Measurements from ENCODE around the gene FAM20A. TPM values are rescaled to one million over a fixed set of nuclear protein-coding genes. Genes with fewer than 3 reads are reported as not detected.

Gene FAM20A
- total RNA-seq, 2 donors from 2014 or later = under 0.01 to 1.3 TPM

GRCh38 chr17:68560966-68561720, 40.0 kb downstream of the FAM20A start:
- TF ChIP-seq CTCF (IDR thresholded peaks at IDR 0.05) = no peak
- TF ChIP-seq POLR2A (IDR thresholded peaks at IDR 0.05) = no peak
- Histone ChIP-seq H3K4me3 (no peak overlapping the region), H3K27me3 (no peaks in the 10 kb centered on the region), H3K27ac (no peak overlapping the region), H3K9me3 (no peaks in the 10 kb centered on the region), H3K36me3 (replicated peaks in 1 of 2; ENCODE audit: insufficient read depth in 1 of 2, low read depth in 2 of 2) (no peaks in the 10 kb centered on the region), H3K4me1 (no peaks in the 10 kb centered on the region)
- ATAC-seq (no peak), DNase-seq (no peak)
- intact Hi-C loops (cut with DNase I) = no loop called here
- WGBS, 2 donors = 41 to 52% methylated on average over 3 of the region's 3 CpGs

- Histone ChIP-seq H3K9me3 (no peaks in the 10 kb centered on the region), H3K27ac (no peak overlapping the region), H3K36me3 (replicated peaks in 1 of 2; ENCODE audit: insufficient read depth in 1 of 2, low read depth in 2 of 2) (no peaks in the 10 kb centered on the region), H3K27me3 (no peaks in the 10 kb centered on the region), H3K4me3 (no peak overlapping the region), H3K4me1 (no peaks in the 10 kb centered on the region)
- DNase-seq (no peak), ATAC-seq (no peak)
- 4 to 5% methylated on average over 1 of the region's 1 CpG for WGBS, 2 donors
- no peak for TF ChIP-seq CTCF (IDR thresholded peaks at IDR 0.05)
- no peak for TF ChIP-seq POLR2A (IDR thresholded peaks at IDR 0.05)
- intact Hi-C loops (cut with DNase I) = no loop called here
Observed at GRCh38 chr17:68559316-68559715, 41.9 kb downstream of the FAM20A start.

- TF ChIP-seq CTCF (IDR thresholded peaks at IDR 0.05) (no peak), POLR2A (IDR thresholded peaks at IDR 0.05) (no peak)
- Histone ChIP-seq H3K27me3 (no peaks in the 10 kb centered on the region), H3K36me3 (replicated peaks in 1 of 2; ENCODE audit: insufficient read depth in 1 of 2, low read depth in 2 of 2) (no peaks in the 10 kb centered on the region), H3K4me3 (no peak overlapping the region), H3K27ac (no peak overlapping the region), H3K4me1 (no peaks in the 10 kb centered on the region), H3K9me3 (no peaks in the 10 kb centered on the region)
- ATAC-seq (no peak), DNase-seq (no peak)
- 83 to 87% methylated on average over 4 of the region's 4 CpGs for WGBS, 2 donors
- intact Hi-C loops (cut with DNase I) = no loop called here
Observed at GRCh38 chr17:68556551-68556950, 44.6 kb downstream of the FAM20A start.

GRCh38 chr17:68544111-68544915, 56.9 kb downstream of the FAM20A start:
- no peak overlapping the region for H3K4me3 ChIP-seq
- no peak overlapping the region for H3K27ac ChIP-seq
- no peak for DNase-seq
- intact Hi-C loops (cut with DNase I) = no loop called here
- TF ChIP-seq CTCF (IDR thresholded peaks at IDR 0.05) (no peak), POLR2A (IDR thresholded peaks at IDR 0.05) (no peak)
- no peak for ATAC-seq
- H3K4me1 ChIP-seq = no peaks in the 10 kb centered on the region
- H3K9me3 ChIP-seq = no peaks in the 10 kb centered on the region
- 72 to 73% methylated on average over 12 of the region's 12 CpGs for WGBS, 2 donors
- H3K36me3 ChIP-seq (replicated peaks in 1 of 2; ENCODE audit: insufficient read depth in 1 of 2, low read depth in 2 of 2) = peaks cover 0 to 3% of the 10 kb centered on the region in 2 donors
- no peaks in the 10 kb centered on the region for H3K27me3 ChIP-seq
